GM18517 (cell line): ENCODE results near the gene STXBP5.
A peak's percentile ranks its signal among the peaks of the same experiment; 100 is the strongest.
"Not testable (repeated sequence)": the region's sequence is repeated elsewhere in the genome, so short reads cannot be mapped to it uniquely, and the experiment has no call there.

ENCODE experiments used
- ATAC-seq: cut with Tn5 transposase; IDR thresholded peaks from one replicate; pipeline ENCODE4 v1.9.1; 2021; ENCODE audit warnings: mild to moderate bottlenecking, moderate library complexity; ENCODE audit not compliant: unreplicated experiment

Gene STXBP5

GRCh38 chr6:147366290-147366689 lies 162.1 kb downstream of the STXBP5 start:
- no peak for ATAC-seq

GRCh38 chr6:147371325-147371724 lies 167.1 kb downstream of the STXBP5 start:
- no peak for ATAC-seq

GRCh38 chr6:147372806-147373205 lies 168.6 kb downstream of the STXBP5 start:
- ATAC-seq = no peak

- ATAC-seq = no peak
Measured at GRCh38 chr6:147378819-147379218, 174.6 kb downstream of the STXBP5 start.

- ATAC-seq = not testable (repeated sequence)
Measured at GRCh38 chr6:147380841-147381240, 176.6 kb downstream of the STXBP5 start.

- ATAC-seq = no peak
Measured at GRCh38 chr6:147381712-147382111, 177.5 kb downstream of the STXBP5 start.

DNA sequence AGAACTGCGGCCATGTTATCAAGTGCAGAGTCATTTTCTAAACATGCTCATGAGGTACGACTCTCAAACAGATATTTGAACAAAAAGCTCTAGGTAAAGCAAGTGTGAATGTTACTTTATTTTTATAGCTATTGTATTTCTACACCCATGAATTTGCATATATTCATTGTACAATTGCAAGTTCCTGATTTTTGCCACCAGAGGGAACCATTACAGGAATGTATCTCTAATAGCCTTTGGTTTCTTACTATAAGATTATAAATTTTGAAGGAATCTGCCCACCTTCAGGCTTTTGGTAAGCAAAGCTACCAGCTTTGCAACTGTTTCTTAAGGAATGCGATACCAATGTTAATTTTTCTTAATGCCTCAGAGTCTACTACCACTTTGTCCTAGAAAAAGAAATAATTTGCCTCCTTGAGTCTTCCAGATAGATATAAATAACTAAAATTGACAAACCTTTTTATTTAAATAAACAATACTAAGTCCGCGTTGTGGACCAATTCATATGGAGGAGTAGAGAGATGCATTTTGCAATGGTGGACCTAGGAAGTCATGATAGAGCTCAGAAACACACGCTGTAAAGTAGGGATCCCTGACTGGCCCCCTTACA lies 178.8 kb downstream of the STXBP5 start:
- no peak for ATAC-seq

- ATAC-seq = peak; percentile 60
Measured at GRCh38 chr6:147384029-147384428, 179.8 kb downstream of the STXBP5 start.

GRCh38 chr6:147384737-147385710 lies 180.8 kb downstream of the STXBP5 start:
- ATAC-seq = peak; percentile 59

- no peak for ATAC-seq
Measured at GRCh38 chr6:147389463-147389862, 185.2 kb downstream of the STXBP5 start.

DNA sequence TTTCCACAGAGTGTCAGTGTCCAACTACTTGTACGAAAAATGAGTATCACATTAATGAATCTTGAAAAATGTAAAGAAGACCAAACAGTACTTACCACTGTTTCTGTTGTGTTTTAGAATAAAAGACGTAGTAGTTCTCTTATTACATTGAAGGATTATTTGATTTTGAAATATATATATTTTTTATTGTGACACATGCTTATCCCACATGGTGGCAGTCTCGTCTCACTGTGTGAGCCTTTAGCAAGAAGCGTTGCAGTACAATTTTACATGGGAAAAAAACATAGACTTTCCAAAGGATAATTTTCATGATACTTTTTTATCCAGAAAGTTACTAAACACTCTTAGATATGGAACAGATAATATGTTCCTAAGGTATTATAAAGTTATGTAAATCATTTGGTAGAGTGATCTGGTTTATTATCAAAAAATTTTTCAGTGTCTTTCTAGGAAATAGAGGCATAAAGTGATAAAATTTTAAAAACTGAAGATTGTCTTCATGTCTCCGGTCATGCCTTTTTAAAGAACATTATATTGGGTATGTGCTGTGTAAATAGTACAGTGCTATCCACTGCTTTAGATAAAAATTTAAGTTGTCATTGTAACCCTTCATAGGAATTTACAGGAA lies 186.8 kb downstream of the STXBP5 start:
- ATAC-seq = no peak

DNA sequence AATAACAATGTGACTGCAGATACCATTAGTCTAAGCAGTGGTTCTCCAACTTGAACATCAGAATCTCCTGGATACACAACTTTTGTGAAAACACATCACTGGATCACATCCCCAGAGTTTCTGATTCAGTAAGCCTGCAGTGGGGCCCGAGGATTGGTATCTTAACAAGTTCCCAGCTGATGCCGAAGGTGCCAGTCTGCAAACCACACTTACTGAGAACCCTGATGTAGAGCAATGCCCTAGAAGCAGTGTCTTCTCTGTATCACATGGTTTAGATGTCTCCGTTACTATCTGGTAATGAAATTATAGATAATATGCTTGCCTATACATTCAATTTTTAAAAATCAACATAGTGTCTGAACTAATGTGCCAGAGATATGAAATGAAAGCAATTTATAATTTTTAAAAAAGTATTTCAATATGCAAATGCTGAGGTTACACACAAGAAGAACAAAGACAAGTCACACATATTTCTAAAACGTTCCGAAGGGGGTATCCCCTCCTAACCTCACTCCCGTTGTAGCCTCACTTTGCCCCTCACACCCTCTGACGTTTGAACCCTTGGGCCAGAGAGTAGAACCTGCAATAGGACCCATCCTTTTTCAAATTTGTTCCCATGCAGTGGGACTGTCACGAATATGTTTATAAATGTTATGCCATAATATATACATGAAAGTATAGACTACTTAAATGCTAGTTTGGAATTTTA lies 188.9 kb downstream of the STXBP5 start:
- ATAC-seq = no peak

GRCh38 chr6:147395158-147395557 lies 190.9 kb downstream of the STXBP5 start:
- no peak for ATAC-seq

GRCh38 chr6:147397306-147397705 lies 193.1 kb downstream of the STXBP5 start:
- no peak for ATAC-seq

DNA sequence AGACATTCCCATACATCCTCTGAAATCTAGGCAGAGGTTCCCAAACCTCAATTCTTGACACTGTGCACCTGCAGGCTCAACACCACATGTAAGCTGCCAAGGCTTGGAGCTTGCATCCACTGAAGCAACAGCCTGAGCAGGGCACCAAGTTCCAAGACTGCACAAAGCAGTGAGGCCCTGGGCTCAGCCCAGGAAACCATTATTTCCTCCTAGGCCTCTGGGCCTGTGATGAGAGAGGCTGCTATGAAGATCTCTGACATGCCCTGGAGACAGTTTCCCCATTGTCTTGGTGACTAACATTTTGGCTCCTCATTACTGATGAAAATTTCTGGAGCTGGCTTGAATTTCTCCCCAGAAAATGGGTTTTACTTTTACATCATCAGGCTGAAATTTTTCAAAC lies 196.8 kb downstream of the STXBP5 start:
- ATAC-seq = no peak

DNA sequence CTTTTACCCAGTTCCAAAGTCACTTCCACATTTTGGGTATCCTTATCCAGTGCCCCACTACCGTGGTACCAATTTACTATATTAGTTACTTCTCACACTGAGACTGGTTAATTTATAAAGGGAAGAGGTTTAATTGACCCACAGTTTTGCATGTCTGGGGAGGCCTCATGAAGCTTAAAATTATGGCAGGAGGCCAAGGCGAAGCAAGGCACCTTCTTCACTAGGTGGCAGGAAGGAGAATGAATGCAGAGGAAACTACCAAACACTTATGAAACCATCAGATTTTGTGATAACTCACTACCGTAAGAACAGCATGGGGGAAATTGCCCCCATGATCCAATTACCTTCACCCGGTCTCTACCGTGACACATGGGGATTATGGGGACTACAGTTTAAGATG lies 197.6 kb downstream of the STXBP5 start:
- ATAC-seq = no peak

GRCh38 chr6:147406783-147407182 lies 202.6 kb downstream of the STXBP5 start:
- ATAC-seq = no peak

GRCh38 chr6:147407571-147407970 lies 203.4 kb downstream of the STXBP5 start:
- no peak for ATAC-seq

DNA sequence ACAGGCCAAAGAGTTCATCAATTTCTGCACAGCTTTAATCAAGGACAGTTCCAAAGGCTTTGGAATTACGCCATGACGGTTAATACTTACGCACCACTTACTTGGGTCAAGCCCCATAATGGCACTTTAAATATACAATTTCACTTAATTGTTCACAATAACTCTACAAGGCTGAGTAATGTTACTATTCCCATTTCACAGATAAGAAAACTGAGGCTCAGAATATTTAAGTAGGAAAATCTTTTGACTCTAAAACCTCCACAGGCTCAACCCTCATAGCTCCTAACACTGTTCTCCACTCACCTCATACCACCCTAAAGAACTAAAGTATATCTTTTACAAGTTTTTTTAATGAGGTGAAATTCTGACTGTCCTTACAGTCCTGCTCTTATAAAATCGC lies 212.4 kb downstream of the STXBP5 start:
- no peak for ATAC-seq

DNA sequence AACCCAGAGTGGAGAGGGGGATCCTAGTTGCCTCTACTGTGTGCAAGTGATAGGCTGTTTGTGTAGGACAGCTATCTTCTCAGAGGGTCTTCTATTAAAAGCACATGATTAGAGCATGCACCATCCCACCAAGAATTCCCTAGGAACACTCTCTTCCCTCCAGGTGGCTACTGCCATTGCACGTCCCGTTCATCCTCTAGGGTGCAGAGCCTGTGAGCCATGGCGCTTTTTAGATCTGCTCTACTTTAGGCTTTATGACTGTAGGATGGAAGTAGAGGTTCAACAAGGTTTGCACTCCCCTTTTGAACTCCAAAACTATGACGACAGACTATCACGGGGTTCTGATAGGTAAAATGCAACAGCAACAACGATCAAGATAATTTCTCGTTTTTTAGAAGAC lies 213.7 kb downstream of the STXBP5 start:
- ATAC-seq = no peak

DNA sequence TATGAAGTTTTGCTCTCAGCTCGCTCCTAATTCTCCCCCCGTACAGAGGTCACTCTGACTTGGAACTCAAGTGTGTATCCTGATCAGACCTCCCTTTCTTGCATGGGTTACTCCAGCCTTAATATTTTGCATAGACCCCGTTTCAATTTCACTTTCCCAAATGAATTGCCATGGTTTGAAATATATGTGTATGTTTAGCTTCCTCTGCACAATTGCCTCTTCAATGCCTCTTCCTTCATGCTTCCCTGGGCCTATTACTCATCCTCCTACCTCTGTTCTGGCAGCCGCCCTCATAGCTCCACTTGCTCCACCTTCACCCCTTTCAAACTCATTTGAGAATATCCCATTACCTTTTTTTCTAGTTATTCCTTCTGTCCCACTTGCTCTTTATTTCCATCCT lies 214.3 kb downstream of the STXBP5 start:
- ATAC-seq = no peak
